NT2/D1 (cell line): ENCODE data around the gene WNK4.

Experiments
- DNase-seq: peaks from one replicate; pipeline ENCODE4 v3.0.0-alpha.2; 2011; ENCODE audit warnings: low read depth, low spot score
- H3K27me3 ChIP-seq: 2 replicates; pipeline ENCODE4 v1.6.0; 2011; ENCODE audit warnings: mild to moderate bottlenecking; ENCODE audit not compliant: insufficient read length, insufficient read depth
- H3K36me3 ChIP-seq: 2 replicates; pipeline ENCODE4 v1.6.1; 2011; ENCODE audit warnings: mild to moderate bottlenecking, low read length, mixed read lengths; ENCODE audit not compliant: insufficient read depth, insufficient read length
- H3K4me1 ChIP-seq: 2 replicates; pipeline ENCODE4 v1.5.1; 2011; ENCODE audit not compliant: insufficient read depth, insufficient read length
- H3K4me3 ChIP-seq: 2 replicates; pipeline ENCODE4 v1.5.1; 2011; ENCODE audit warnings: low read depth; ENCODE audit not compliant: insufficient read length
- H3K9ac ChIP-seq: 2 replicates; pipeline ENCODE4 v1.6.0; 2011; ENCODE audit warnings: low read depth; ENCODE audit not compliant: insufficient read length
- H3K9me3 ChIP-seq: 2 replicates; pipeline ENCODE4 v1.5.1; 2011; ENCODE audit warnings: mild to moderate bottlenecking, low read length; ENCODE audit not compliant: insufficient read depth
- SUZ12 ChIP-seq: IDR thresholded peaks from 2 replicates; pipeline ENCODE4 v1.6.1; 2011; ENCODE audit not compliant: insufficient read length, insufficient read depth; ENCODE audit errors: extremely low read depth
- YY1 ChIP-seq: IDR thresholded peaks from 2 replicates; pipeline ENCODE4 v1.6.1; 2011; ENCODE audit not compliant: insufficient read length, insufficient read depth
- ZNF274 ChIP-seq: IDR thresholded peaks from 2 replicates; pipeline ENCODE4 v1.6.1; 2011; ENCODE audit warnings: mild to moderate bottlenecking, low read depth, low read length

The WNK4 gene

DNA sequence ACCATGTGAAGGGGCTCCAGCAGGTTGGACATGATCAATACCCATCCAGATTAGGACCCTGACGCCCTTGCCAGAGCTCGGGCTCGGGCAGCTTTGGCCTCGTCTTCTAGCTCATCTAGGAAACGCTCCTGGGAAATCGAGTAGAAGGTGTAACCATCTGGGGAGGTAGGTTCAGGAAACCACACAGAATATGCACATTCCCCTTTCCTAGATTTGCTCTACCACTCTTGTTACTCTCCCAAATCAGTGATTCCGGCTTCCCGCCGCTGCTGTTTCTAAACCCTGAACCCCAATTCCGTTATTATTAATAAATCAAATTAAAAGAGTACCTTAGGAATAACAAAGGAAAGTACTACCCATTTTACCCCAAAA, 17.6 kb downstream of the WNK4 start:
- Histone ChIP-seq H3K9ac (peak overlapping the region; percentile 92), H3K4me3 (peak overlapping the region; percentile 94), H3K27me3 (no peaks in the 10 kb centered on the region), H3K9me3 (peaks cover 8% of the 10 kb centered on the region; the same call in 1 of the 2 replicates), H3K36me3 (peaks cover 35% of the 10 kb centered on the region), H3K4me1 (peaks cover 2% of the 10 kb centered on the region)
- no peak for DNase-seq
- no peak for TF ChIP-seq SUZ12
- no peak for TF ChIP-seq ZNF274
- TF ChIP-seq YY1, result no peak

DNA sequence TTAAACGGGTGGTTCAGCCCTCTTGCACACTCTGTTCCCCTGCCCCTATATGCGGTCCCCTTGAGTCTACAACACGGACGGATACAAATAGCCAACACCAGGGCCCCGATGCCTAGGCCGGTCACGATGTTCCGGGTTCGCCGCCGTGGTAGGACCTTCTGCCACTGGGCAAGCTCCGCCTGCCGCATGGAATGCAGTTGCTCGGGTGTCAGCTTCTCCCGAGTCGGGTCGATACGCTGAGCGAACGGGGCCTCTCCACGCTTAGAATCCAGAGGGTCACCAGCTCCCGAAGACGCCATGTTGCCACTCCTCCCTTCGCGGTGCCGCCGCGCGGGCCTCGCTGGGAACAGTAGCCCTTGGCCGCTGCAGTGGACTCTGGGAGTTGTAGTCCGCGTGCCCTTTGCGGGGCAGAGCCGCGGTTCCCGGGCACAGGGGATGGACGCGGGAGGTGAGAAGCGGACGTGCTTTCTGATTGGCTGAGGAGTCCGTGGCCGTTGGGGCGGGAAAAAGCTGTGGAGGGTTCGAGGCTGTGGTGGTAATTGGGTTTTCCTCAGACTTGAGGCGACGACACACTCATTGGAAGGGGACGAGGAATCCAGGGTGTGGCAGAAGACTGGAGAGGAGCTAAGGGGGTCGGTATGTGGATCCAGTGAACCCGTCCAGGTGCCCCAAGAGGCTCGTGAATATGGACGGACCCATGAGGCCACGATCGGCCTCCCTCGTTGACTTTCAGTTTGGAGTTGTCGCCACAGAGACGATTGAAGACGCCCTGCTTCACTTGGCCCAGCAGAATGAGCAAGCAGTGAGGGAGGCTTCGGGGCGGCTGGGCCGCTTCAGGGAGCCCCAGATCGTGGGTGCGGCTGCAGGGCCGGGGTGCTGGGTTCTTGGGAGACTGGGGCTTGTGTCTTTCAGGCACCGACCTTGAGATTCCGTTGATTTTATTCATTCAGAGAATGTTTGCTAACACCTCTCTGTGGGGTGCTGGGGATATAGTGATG, 18.3 kb downstream of the WNK4 start, which contains the start of the genes CNTD1 and COA3:
Gene CNTD1, plus strand, starts transcription at position 479 of the 998 bp plus-strand sequence. Its CDS starts 207 bp downstream, at position 686.
Gene COA3, minus strand, starts transcription at position 322 of the 998 bp plus-strand sequence. Its CDS starts 23 bp downstream, at position 299.
- Histone ChIP-seq H3K27me3 (no peaks in the 10 kb centered on the region), H3K36me3 (peaks cover 33% of the 10 kb centered on the region), H3K4me3 (peak within 1 kb of the TSS; percentile 94), H3K9ac (peak within 1 kb of the TSS; percentile 92), H3K4me1 (peaks cover 2% of the 10 kb centered on the region), H3K9me3 (peaks cover 8% of the 10 kb centered on the region; the same call in 1 of the 2 replicates)
- TF ChIP-seq YY1 (peak; percentile 83), ZNF274 (no peak)
- peak; percentile 81 for DNase-seq

DNA sequence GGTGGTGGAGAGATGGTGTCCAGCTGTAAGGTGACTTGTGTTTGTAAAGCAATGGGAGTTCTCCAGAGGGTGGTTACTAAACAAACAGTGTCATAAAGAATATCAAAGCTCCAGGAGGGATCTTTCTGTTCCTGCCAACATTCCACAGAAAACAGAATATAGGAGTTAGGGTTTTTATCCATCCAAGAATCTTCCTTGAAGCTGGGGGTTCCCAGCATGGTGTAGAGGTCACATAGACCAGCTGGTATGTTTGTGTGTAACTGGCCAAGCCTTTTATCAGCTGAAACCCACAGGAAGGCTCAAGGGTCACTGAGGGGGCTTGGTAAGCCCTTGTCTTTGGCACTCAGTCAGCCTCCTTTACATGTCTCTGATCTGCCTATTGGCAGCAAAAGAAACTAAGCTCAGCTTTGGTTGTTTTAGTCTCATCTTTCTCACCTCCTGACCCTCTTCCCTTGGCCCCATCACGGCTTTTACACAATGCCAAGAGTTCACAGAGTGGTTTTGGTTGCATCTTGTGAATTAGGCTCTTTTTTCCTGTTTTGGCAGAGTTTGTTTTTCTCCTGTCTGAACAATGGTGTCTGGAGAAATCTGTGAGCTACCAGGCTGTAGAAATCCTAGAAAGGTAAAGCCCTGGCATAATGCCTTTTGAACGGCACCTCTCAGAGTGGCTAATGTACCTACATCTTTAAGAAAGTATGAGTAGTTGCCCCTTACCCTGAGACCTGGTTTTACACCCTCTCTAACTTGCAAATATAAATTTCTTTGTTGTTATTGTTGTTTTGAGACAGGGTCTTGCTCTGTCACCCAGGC, 22.9 kb downstream of the WNK4 start:
- Histone ChIP-seq H3K9ac (no peak overlapping the region), H3K27me3 (no peaks in the 10 kb centered on the region), H3K4me1 (no peaks in the 10 kb centered on the region), H3K36me3 (no peaks in the 10 kb centered on the region), H3K9me3 (peaks cover 8% of the 10 kb centered on the region; the same call in 1 of the 2 replicates), H3K4me3 (no peak overlapping the region)
- TF ChIP-seq ZNF274, result no peak
- TF ChIP-seq SUZ12, result no peak
- TF ChIP-seq YY1, result no peak
- DNase-seq, result no peak

DNA sequence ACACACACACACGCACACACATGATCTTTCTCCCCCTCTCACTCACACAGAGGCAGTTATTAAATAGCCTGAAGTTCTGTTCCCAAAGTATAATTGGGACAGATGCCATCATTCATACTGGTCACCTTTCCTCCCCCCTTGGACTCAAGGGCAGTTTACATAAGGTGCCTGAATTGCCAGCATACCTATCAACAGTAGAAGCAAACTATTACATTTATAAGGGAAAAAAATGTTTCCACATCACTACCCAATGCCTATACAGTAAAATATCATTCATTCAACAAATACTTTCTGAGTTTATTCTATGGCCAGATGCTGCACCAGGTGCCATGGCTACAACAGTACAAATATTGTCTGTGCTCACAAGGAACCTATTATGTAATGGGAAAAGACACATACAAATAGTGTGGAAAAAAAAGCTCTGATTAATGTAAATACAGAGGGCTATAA, 24.5 kb downstream of the WNK4 start:
- Histone ChIP-seq H3K27me3 (no peaks in the 10 kb centered on the region), H3K9me3 (no peaks in the 10 kb centered on the region), H3K4me3 (no peak overlapping the region), H3K9ac (no peak overlapping the region), H3K4me1 (no peaks in the 10 kb centered on the region), H3K36me3 (peaks cover 10% of the 10 kb centered on the region)
- TF ChIP-seq YY1, result no peak
- TF ChIP-seq SUZ12, result no peak
- TF ChIP-seq ZNF274, result no peak
- no peak for DNase-seq

DNA sequence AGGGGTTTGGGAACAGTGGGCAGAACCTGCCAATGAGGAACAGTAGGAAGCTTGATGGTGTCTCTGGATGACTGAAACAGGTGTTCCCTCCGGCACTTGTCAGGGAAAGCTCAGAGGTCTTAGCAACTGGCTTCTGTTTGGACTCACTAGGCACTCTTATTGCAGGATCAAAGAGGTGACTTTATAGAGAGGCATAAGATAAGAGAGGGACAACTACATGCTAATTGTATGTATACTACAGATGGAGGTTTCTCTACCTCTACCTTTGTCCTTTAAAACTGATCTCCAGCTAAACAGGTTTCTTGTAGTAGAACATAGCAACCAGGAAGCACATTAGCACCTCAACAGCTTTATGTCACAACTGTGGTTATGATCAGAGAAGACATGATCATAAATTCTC, 25.8 kb downstream of the WNK4 start:
- Histone ChIP-seq H3K9ac (no peak overlapping the region), H3K27me3 (no peaks in the 10 kb centered on the region), H3K4me1 (no peaks in the 10 kb centered on the region), H3K9me3 (no peaks in the 10 kb centered on the region), H3K4me3 (no peak overlapping the region), H3K36me3 (peaks cover 23% of the 10 kb centered on the region)
- TF ChIP-seq ZNF274 (no peak), YY1 (no peak), SUZ12 (no peak)
- DNase-seq, result no peak

DNA sequence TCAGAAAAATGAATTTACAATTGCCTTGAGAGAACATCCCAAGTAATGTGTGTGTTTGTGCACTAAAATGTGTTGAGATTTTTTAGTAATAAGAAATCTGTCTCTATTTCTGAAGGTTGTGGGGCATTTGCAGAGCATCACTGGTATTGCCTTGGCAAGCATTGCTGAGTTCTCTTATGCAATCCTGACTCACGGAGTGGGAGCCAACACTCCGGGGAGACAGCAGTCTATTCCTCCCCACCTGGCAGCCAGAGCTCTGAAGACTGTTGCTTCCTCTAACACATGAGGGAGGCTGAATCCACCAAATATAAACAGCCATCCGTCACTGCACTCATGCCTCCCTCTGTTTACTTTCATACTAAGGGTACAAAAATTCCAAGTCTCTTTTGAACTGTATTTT, 28.8 kb downstream of the WNK4 start:
- Histone ChIP-seq H3K9ac (no peak overlapping the region), H3K4me3 (no peak overlapping the region), H3K4me1 (no peaks in the 10 kb centered on the region), H3K9me3 (no peaks in the 10 kb centered on the region), H3K27me3 (no peaks in the 10 kb centered on the region), H3K36me3 (peaks cover 40% of the 10 kb centered on the region)
- DNase-seq, result no peak
- TF ChIP-seq YY1, result no peak
- TF ChIP-seq SUZ12, result no peak
- no peak for TF ChIP-seq ZNF274
